Smooth muscle cell (in vitro differentiated cells): ENCODE data around the gene ZBTB47. TPM values are rescaled to one million over a fixed set of nuclear protein-coding genes. Genes with fewer than 3 reads are reported as not detected.

Source experiments
- DNase-seq: peaks from one replicate; lab custom pipeline; 2025; ENCODE audit not compliant: unreplicated experiment; lab: John Stamatoyannopoulos, UW
- H2AFZ ChIP-seq: fragments of 200-600 bp; sonication (generic); 2 replicates; pipeline ENCODE4 v1.6.0; 2016; ENCODE audit warnings: antibody characterized with exemption, low read depth, mild to moderate bottlenecking
- H3F3A ChIP-seq: fragments of 200-600 bp; sonication (generic); 2 replicates; pipeline ENCODE4 v1.6.0; 2017; ENCODE audit warnings: antibody characterized with exemption, low read depth
- H3K27ac ChIP-seq: fragments of 200-600 bp; sonication (generic); 2 replicates; pipeline ENCODE4 v1.5.1; 2016; ENCODE audit warnings: low read depth, mild to moderate bottlenecking
- H3K27me3 ChIP-seq: fragments of 200-600 bp; sonication (generic); 2 replicates; pipeline ENCODE4 v1.6.1; 2016; ENCODE audit warnings: low read depth, mild to moderate bottlenecking
- H3K36me3 ChIP-seq: fragments of 200-600 bp; sonication (generic); 2 replicates; pipeline ENCODE4 v1.5.1; 2016; ENCODE audit warnings: low read depth
- H3K4me1 ChIP-seq: fragments of 200-600 bp; sonication (generic); 2 replicates; pipeline ENCODE4 v1.5.1; 2016; ENCODE audit warnings: low read depth
- H3K4me2 ChIP-seq: fragments of 200-600 bp; sonication (generic); 2 replicates; pipeline ENCODE4 v1.6.0; 2016; ENCODE audit warnings: mild to moderate bottlenecking
- H3K4me3 ChIP-seq: fragments of 200-600 bp; sonication (generic); 2 replicates; pipeline ENCODE4 v1.5.1; 2016; ENCODE audit warnings: mild to moderate bottlenecking
- H3K79me2 ChIP-seq: fragments of 200-600 bp; sonication (generic); 2 replicates; pipeline ENCODE4 v1.6.0; 2016; ENCODE audit warnings: low read depth, mild to moderate bottlenecking
- H3K9ac ChIP-seq: fragments of 200-600 bp; sonication (generic); 2 replicates; pipeline ENCODE4 v1.6.0; 2016; ENCODE audit warnings: low read depth
- H3K9me3 ChIP-seq: fragments of 200-600 bp; sonication (generic); replicated peaks from 2 replicates; pipeline ENCODE4 v1.5.1; 2016; ENCODE audit warnings: low read depth
- H4K20me1 ChIP-seq: fragments of 200-600 bp; sonication (generic); 2 replicates; pipeline ENCODE4 v1.6.0; 2016; ENCODE audit warnings: low read depth
- CTCF ChIP-seq: fragments of 200-600 bp; sonication (generic); IDR thresholded peaks from 2 replicates; pipeline ENCODE4 v1.5.1; 2017; ENCODE audit warnings: borderline replicate concordance, mild to moderate bottlenecking, antibody characterized with exemption; ENCODE audit not compliant: insufficient read depth, poor library complexity, severe bottlenecking
- WGBS: methylation state at CpG from one replicate; pipeline ENCODE4 v1.1.7; 2016; ENCODE audit warnings: low lambda C conversion rate; 5-methylcytosine and 5-hydroxymethylcytosine counted together
- polyA plus RNA-seq: library from polyadenylated mRNA; unstranded; fragments of >200 nt; fragmentation: Nextera tagmentation; extraction: Ambion mirVana; gene quantifications from 2 replicates; pipeline ENCODE4 v1.2.1, GENCODE V29; 2016
- total RNA-seq: library from RNA; depleted of rRNA; stranded (reverse); fragments of >200 nt; gene quantifications from 2 replicates; pipeline ENCODE4 v1.2.3, GENCODE V29; 2014

The ZBTB47 gene
- total and polyA plus RNA-seq, 2 experiments from 2014 or later: 4.6 to 7.7 TPM

GRCh38 chr3:42701371-42702065, 48.0 kb downstream of the ZBTB47 start:
- no peak for TF ChIP-seq CTCF
- Histone ChIP-seq H3K27me3 (peaks cover 2% of the 10 kb centered on the region), H3K27ac (no peak overlapping the region), H3K4me3 (no peak overlapping the region), H3K9me3 (no peaks in the 10 kb centered on the region), H4K20me1 (no peaks in the 10 kb centered on the region), H3F3A (no peaks in the 10 kb centered on the region), H2AFZ (no peak overlapping the region), H3K79me2 (no peaks in the 10 kb centered on the region), H3K36me3 (no peaks in the 10 kb centered on the region), H3K9ac (no peak overlapping the region), H3K4me2 (no peak overlapping the region), H3K4me1 (no peaks in the 10 kb centered on the region)
- DNase-seq: peak; percentile 22
- WGBS: 35% methylated on average over 15 of the region's 15 CpGs

GRCh38 chr3:42702066-42702951, 48.8 kb downstream of the ZBTB47 start, which contains the start of gene HHATL:
HHATL (minus strand) TSS chr3:42702798; CDS start chr3:42700826, 1,972 bp downstream.
- no peak within 1 kb of the TSS for H3K4me3 ChIP-seq
- WGBS: 80% methylated on average over 20 of the region's 21 CpGs
- no peaks in the 10 kb centered on the region for H3F3A ChIP-seq
- H3K27me3 ChIP-seq: no peaks in the 10 kb centered on the region
- H4K20me1 ChIP-seq: no peaks in the 10 kb centered on the region
- H3K27ac ChIP-seq: no peak within 1 kb of the TSS
- no peak within 1 kb of the TSS for H2AFZ ChIP-seq
- H3K36me3 ChIP-seq: no peaks in the 10 kb centered on the region
- no peaks in the 10 kb centered on the region for H3K9me3 ChIP-seq
- H3K4me2 ChIP-seq: no peak within 1 kb of the TSS
- no peak within 1 kb of the TSS for H3K9ac ChIP-seq
- DNase-seq: no peak
- H3K79me2 ChIP-seq: no peaks in the 10 kb centered on the region
- H3K4me1 ChIP-seq: no peaks in the 10 kb centered on the region
- TF ChIP-seq CTCF: no peak

- 90% methylated on average over 6 of the region's 6 CpGs for WGBS
- no peak overlapping the region for H3K27ac ChIP-seq
- no peaks in the 10 kb centered on the region for H3K4me1 ChIP-seq
- TF ChIP-seq CTCF: no peak
- no peaks in the 10 kb centered on the region for H4K20me1 ChIP-seq
- no peak for DNase-seq
- H3K27me3 ChIP-seq: no peaks in the 10 kb centered on the region
- H3F3A ChIP-seq: no peaks in the 10 kb centered on the region
- no peak overlapping the region for H3K4me3 ChIP-seq
- H3K4me2 ChIP-seq: no peak overlapping the region
- H3K9me3 ChIP-seq: no peaks in the 10 kb centered on the region
- no peaks in the 10 kb centered on the region for H3K79me2 ChIP-seq
- H3K9ac ChIP-seq: no peak overlapping the region
- no peak overlapping the region for H2AFZ ChIP-seq
- H3K36me3 ChIP-seq: no peaks in the 10 kb centered on the region
Observed at GRCh38 chr3:42702982-42703694, 49.6 kb downstream of the ZBTB47 start.
